Upper lobe of left lung (tissue), 4 donors: ENCODE results near the gene ZNF654.

Experiments
- EP300 ChIP-seq, 4 donors: sonication (generic); formaldehyde crosslinking; IDR thresholded peaks; one replicate each; pipeline ENCODE4 v1.5.1; 2017; ENCODE audit warnings: antibody characterized with exemption in 4 of 4, control low read depth in 2 of 4
- POLR2A ChIP-seq, 4 donors: fragments of 450-650 bp; IDR thresholded peaks; one replicate each; pipeline ENCODE4 v1.5.1; 2016 to 2017; ENCODE audit warnings: antibody characterized with exemption in 4 of 4, mild to moderate bottlenecking in 2 of 4
- POLR2AphosphoS5 ChIP-seq, 2 donors: sonication (generic); formaldehyde crosslinking; IDR thresholded peaks; one replicate each; pipeline ENCODE4 v1.5.1; 2017; ENCODE audit warnings: antibody characterized with exemption in 2 of 2
- TF ChIP-seq, protein P1 (sequence below), 6 experiments: fragments of 450-650 bp in 4 of 6; fragments of 200-600 bp in 2 of 6; sonication (generic) in 2 of 6; IDR thresholded peaks; one replicate each; pipeline ENCODE4 v1.5.1; 2016 to 2019; ENCODE audit warnings: antibody characterized with exemption in 6 of 6

DNA sequence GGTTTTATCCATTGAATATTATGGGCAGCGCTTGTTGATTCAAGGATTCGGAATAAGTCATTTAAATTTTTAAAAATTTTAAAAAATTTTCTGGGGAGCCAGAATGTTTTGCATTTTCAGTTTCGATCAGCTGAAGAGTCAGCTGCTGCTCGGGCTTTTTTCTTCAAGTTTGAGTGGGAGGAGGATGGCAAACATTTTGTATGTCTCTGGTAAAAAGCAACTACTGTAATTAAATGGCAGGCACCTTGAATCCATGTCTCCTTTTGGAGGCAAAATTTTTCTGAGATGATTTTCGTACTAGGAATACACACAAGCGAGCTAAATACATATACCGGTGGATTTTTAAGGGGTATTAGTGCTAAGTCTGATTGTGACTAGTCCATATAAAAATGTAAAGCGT is 91.3 kb downstream of the ZNF654 start:
- TF ChIP-seq, protein P1, sequence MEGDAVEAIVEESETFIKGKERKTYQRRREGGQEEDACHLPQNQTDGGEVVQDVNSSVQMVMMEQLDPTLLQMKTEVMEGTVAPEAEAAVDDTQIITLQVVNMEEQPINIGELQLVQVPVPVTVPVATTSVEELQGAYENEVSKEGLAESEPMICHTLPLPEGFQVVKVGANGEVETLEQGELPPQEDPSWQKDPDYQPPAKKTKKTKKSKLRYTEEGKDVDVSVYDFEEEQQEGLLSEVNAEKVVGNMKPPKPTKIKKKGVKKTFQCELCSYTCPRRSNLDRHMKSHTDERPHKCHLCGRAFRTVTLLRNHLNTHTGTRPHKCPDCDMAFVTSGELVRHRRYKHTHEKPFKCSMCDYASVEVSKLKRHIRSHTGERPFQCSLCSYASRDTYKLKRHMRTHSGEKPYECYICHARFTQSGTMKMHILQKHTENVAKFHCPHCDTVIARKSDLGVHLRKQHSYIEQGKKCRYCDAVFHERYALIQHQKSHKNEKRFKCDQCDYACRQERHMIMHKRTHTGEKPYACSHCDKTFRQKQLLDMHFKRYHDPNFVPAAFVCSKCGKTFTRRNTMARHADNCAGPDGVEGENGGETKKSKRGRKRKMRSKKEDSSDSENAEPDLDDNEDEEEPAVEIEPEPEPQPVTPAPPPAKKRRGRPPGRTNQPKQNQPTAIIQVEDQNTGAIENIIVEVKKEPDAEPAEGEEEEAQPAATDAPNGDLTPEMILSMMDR (IDR thresholded peaks at IDR 0.05) = no peak
- TF ChIP-seq POLR2AphosphoS5 (IDR thresholded peaks at IDR 0.05) (no peak), POLR2A (IDR thresholded peaks at IDR 0.05) (no peak), EP300 (IDR thresholded peaks at IDR 0.05) (no peak)
